ENCODE results near the gene DCDC2B. TPM values are rescaled to one million over a fixed set of nuclear protein-coding genes. Genes with fewer than 3 reads are reported as not detected.

DCDC2B gene
- total RNA-seq, 1 experiment from 2014 or later = 0.27 TPM

- TF ChIP-seq CBX3 (IDR thresholded peaks at IDR 0.05; ENCODE audit: low read depth) (0 out of 2 replicates have a peak, but pooled peaks have one; percentile 18), EZH2 (IDR thresholded peaks at IDR 0.05) (no peak), ZFX (IDR thresholded peaks at IDR 0.05) (peak; percentile 55; the same call in 1 of the 2 replicates), SRF (IDR thresholded peaks at IDR 0.05; ENCODE audit: low read depth) (no peak), REST (IDR thresholded peaks at IDR 0.05; ENCODE audit: low read depth) (no peak), SP1 (IDR thresholded peaks at IDR 0.05; ENCODE audit: low read depth) (peak; percentile 82), JUND (IDR thresholded peaks at IDR 0.05) (no peak), YY1 (IDR thresholded peaks at IDR 0.05; ENCODE audit: extremely low read depth, insufficient replicate concordance, low read depth, low read length) (no peak), ATF3 (IDR thresholded peaks at IDR 0.05) (no peak)
These were observed 29.3 kb upstream of the DCDC2B start, which contains the start of gene TXLNA (continued) for GRCh38 chr1:32179443-32180185.

All from HCT116 (cell line).